Esophagus muscularis mucosa (tissue), 4 donors: ENCODE data around the gene MTRF1.

Experiments used
- EP300 ChIP-seq: sonication (generic); formaldehyde crosslinking; IDR thresholded peaks from one replicate; pipeline ENCODE4 v1.6.1; 2017; ENCODE audit warnings: antibody characterized with exemption
- POLR2A ChIP-seq: fragments of 450-650 bp; IDR thresholded peaks from one replicate; pipeline ENCODE4 v1.6.1; 2017; ENCODE audit warnings: antibody characterized with exemption, moderate library complexity, mild to moderate bottlenecking, low read depth
- POLR2AphosphoS5 ChIP-seq, 2 donors: sonication (generic); formaldehyde crosslinking; IDR thresholded peaks; one replicate each; pipeline ENCODE4 v1.6.1; 2017; ENCODE audit warnings: antibody characterized with exemption in 2 of 2
- TF ChIP-seq, protein P1 (sequence below), 3 experiments: fragments of 200-600 bp in 2 of 3; fragments of 450-650 bp in 1 of 3; sonication (generic) in 2 of 3; IDR thresholded peaks; one replicate each; pipeline ENCODE4 v1.5.1; 2017 to 2019; ENCODE audit warnings: antibody characterized with exemption in 3 of 3, mild to moderate bottlenecking in 2 of 3, moderate library complexity in 1 of 3

DNA sequence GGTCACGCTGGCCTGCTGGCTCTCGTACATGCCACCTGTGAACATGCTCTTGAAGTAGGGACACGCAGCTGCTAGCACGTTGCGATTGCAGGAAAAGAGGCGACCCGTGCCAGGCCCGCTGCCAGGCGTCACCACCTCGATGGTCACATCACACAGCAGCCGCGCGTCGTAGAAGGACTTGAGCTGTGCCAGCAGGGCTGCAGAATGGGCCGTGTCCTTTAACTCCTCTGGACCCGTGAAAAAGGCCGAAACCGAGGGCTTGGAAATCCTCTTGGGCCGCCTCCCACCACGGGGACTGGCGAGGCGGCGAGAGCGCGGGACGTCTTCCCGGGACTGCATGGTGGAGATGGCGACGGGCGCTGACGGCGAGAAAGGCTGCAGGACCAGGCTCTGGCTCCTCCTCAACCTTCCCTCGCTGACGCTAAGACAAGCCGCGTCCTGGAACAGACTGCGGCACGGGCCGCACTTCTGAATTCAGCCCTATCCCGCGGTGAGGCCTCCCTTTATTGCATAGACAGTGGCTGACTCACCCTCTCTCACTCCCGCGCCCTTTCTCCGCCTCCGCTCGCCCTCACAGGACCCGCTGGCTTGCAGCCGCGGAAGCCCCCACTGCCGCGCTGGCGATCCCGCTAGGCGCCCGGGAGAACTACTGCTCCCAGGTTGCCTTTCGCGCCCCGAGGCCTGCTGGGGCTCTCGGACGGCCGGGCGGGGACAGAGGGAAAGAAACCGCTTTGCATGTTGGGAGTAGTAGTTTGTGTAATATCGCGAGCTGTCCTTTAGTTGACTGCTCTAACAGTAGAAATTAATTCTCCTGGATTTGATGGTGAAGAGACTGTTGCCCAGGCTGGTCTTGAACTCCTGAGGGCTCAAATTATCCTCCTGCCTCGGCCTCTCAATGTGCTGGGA lies 69.2 kb downstream of the MTRF1 start, which contains the start of gene KBTBD7:
- TF ChIP-seq, protein P1, sequence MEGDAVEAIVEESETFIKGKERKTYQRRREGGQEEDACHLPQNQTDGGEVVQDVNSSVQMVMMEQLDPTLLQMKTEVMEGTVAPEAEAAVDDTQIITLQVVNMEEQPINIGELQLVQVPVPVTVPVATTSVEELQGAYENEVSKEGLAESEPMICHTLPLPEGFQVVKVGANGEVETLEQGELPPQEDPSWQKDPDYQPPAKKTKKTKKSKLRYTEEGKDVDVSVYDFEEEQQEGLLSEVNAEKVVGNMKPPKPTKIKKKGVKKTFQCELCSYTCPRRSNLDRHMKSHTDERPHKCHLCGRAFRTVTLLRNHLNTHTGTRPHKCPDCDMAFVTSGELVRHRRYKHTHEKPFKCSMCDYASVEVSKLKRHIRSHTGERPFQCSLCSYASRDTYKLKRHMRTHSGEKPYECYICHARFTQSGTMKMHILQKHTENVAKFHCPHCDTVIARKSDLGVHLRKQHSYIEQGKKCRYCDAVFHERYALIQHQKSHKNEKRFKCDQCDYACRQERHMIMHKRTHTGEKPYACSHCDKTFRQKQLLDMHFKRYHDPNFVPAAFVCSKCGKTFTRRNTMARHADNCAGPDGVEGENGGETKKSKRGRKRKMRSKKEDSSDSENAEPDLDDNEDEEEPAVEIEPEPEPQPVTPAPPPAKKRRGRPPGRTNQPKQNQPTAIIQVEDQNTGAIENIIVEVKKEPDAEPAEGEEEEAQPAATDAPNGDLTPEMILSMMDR (IDR thresholded peaks at IDR 0.05) = peak; percentile 5 to 17 (median 7)
- no peak for TF ChIP-seq EP300
- TF ChIP-seq POLR2A = no peak
- TF ChIP-seq POLR2AphosphoS5 (IDR thresholded peaks at IDR 0.05) = peak; percentile 85 to 95
